ENCODE data around the gene YTHDF1.

The YTHDF1 gene

GRCh38 chr20:63248835-63249591 lies 33.1 kb upstream of the YTHDF1 start:
- no peak for DNase-seq (ENCODE audit: low read depth in 3 of 3)

- no peak for DNase-seq (ENCODE audit: low read depth in 3 of 3)
Observed at GRCh38 chr20:63247671-63248228, 31.8 kb upstream of the YTHDF1 start.

- DNase-seq (ENCODE audit: low read depth in 3 of 3), result no peak
Observed at GRCh38 chr20:63246490-63247288, 30.8 kb upstream of the YTHDF1 start.

GRCh38 chr20:63244468-63244867 lies 28.5 kb upstream of the YTHDF1 start:
- no peak for DNase-seq (ENCODE audit: low read depth in 3 of 3)

- no peak for DNase-seq (ENCODE audit: low read depth in 3 of 3)
Observed at GRCh38 chr20:63243604-63244247, 27.8 kb upstream of the YTHDF1 start.

GRCh38 chr20:63242736-63243135 lies 26.8 kb upstream of the YTHDF1 start:
- DNase-seq (ENCODE audit: low read depth in 3 of 3), result no peak

GRCh38 chr20:63241272-63241671 lies 25.3 kb upstream of the YTHDF1 start:
- no peak for DNase-seq (ENCODE audit: low read depth in 3 of 3)

- no peak for DNase-seq (ENCODE audit: low read depth in 3 of 3)
Observed at GRCh38 chr20:63240004-63240403, 24.1 kb upstream of the YTHDF1 start.

GRCh38 chr20:63239431-63239830 lies 23.5 kb upstream of the YTHDF1 start:
- DNase-seq (ENCODE audit: low read depth in 3 of 3), result no peak

GRCh38 chr20:63238514-63239125 lies 22.7 kb upstream of the YTHDF1 start:
- no peak for DNase-seq (ENCODE audit: low read depth in 3 of 3)

- no peak for DNase-seq (ENCODE audit: low read depth in 3 of 3)
Observed at GRCh38 chr20:63238031-63238430, 22.1 kb upstream of the YTHDF1 start.

GRCh38 chr20:63236116-63236837 lies 20.3 kb upstream of the YTHDF1 start:
- no peak for DNase-seq (ENCODE audit: low read depth in 3 of 3)

GRCh38 chr20:63235399-63235983 lies 19.6 kb upstream of the YTHDF1 start, which contains the start of gene BIRC7:
BIRC7 (plus strand) TSS chr20:63235905; CDS start chr20:63236097, 192 bp downstream.
- no peak for DNase-seq (ENCODE audit: low read depth in 3 of 3)

- no peak for DNase-seq (ENCODE audit: low read depth in 3 of 3)
Observed at GRCh38 chr20:63234693-63235398, 18.9 kb upstream of the YTHDF1 start.

GRCh38 chr20:63233924-63234323 lies 18.0 kb upstream of the YTHDF1 start:
- DNase-seq (ENCODE audit: low read depth in 3 of 3), result no peak

- no peak for DNase-seq (ENCODE audit: low read depth in 3 of 3)
Observed at GRCh38 chr20:63233061-63233344, 17.1 kb upstream of the YTHDF1 start.

- DNase-seq (ENCODE audit: low read depth in 3 of 3), result no peak
Observed at GRCh38 chr20:63232235-63233060, 16.5 kb upstream of the YTHDF1 start.

GRCh38 chr20:63230800-63231268 lies 14.9 kb upstream of the YTHDF1 start:
- no peak for DNase-seq (ENCODE audit: low read depth in 3 of 3)

- no peak for DNase-seq (ENCODE audit: low read depth in 3 of 3)
Observed at GRCh38 chr20:63228806-63229205, 12.9 kb upstream of the YTHDF1 start.

Measured in stimulated activated CD4-positive, alpha-beta T cell treated with anti-CD3 and anti-CD28 coated beads, TNF-alpha, amount 100 ng/mL, for 4 hours (primary cell).